GM19035 (cell line): ENCODE data around the gene RAB40B.

Experiments
- ATAC-seq: cut with Tn5 transposase; IDR thresholded peaks from one replicate; pipeline ENCODE4 v1.9.1; 2021; ENCODE audit not compliant: unreplicated experiment

RAB40B gene

DNA sequence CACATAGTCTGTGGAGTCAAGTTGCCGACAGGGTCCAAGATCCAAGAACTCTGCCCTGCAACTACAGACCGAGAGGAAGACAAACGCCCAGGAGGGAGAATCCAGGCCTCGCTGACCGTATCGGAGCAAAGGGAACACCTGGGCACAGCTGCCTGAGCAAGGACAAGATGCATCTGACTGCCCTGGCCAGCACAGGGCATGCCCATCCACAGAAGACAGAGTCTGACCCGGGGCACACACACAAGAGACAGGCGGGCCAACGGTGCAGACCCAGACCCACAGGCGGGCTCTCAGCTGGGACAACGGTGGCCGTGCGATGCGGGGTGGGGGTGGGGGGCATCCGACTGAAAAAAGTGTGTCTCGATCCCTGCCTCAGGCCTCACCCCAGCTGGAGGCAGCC, 6.2 kb downstream of the RAB40B start:
- ATAC-seq, result no peak

GRCh38 chr17:82691714-82692113, 6.8 kb downstream of the RAB40B start:
- ATAC-seq, result no peak

DNA sequence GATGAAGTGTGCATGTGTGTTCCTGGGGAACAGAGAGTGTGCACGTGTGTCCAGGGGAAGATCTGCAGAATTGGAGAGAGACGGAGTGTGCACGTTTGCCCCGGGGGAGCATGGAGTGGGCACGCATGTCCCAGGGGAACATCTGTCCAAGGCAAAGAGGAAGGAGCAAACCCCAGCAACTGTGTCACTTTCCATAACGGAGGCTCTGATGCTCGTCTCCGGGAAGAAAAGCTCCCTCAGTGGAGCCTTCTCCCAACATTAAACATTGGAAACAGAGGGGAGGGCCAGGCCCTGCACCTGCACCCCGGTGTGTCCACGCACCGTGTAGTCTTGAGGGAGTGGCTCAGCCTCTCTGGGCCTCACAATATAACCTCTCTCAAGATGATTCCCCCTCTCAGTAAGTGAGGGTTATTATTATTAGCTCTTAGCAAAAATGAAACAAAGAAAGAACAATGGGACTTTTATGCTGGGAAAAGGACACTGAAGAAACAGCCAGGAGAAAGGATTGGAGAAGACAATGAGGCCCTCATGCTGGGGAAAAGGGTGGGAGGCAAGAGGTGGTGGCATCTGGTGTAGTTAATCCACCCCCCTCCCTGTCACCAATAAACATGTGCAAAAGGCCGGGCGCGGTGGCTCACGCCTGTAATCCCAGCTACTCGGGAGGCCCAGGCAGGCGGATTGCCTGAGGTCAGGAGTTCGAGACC, 7.6 kb downstream of the RAB40B start:
- ATAC-seq, result no peak

- ATAC-seq, result no peak
These were observed 9.4 kb downstream of the RAB40B start for GRCh38 chr17:82689077-82689476.

- no peak for ATAC-seq
These were observed 10.6 kb downstream of the RAB40B start for GRCh38 chr17:82687871-82688270.

- no peak for ATAC-seq
These were observed 11.1 kb downstream of the RAB40B start for GRCh38 chr17:82687375-82687861.

- no peak for ATAC-seq
These were observed 11.9 kb downstream of the RAB40B start for GRCh38 chr17:82686366-82687324.

GRCh38 chr17:82685291-82685690, 13.2 kb downstream of the RAB40B start:
- no peak for ATAC-seq

DNA sequence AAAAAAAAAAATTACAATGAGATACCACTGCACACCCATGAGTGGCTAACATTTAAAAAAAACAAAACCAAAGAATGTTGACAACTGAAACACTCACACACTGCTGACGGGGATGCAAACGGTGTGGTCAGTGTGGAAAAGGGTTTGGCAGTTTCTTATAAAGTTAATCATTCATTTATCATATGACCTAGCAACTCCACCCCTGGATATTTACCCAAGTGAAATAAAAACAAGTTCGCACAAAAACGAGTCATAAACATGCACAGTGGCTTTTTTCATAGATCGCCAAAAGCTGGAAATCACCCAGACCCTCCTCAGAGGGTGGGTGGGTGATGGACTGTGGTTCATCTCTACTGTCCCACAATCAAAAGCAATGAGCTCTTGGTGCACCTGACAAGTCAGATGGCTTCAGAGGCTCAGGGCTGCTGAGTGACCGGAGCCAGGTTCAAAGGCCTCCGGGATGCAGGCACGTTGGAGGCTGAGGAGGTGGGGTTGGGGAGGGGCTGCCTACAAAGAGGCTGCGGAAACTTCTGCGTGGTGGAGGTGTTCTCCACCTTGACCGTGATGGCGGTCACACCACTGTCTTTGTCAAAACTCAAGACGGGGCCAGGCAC, 14.2 kb downstream of the RAB40B start:
- ATAC-seq, result no peak

DNA sequence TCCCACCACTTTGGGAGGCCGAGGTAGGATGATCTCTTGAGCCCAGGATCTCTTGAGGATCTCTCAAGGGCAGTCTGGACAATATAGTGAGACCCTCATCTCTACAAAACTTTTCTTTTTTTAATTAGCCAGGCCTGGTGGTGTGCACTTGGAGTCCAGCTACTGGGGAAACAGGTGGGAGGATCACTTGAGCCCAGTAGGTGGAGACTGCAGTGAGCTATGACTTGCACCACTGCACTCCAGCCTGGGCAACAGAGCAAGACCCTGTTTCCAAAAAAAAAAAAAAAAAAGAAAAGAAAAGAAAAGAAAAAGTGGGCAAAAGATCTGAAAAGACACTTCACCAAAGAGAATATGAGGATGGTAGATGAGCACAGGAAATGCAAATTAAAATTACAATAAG, 15.0 kb downstream of the RAB40B start:
- no peak for ATAC-seq

DNA sequence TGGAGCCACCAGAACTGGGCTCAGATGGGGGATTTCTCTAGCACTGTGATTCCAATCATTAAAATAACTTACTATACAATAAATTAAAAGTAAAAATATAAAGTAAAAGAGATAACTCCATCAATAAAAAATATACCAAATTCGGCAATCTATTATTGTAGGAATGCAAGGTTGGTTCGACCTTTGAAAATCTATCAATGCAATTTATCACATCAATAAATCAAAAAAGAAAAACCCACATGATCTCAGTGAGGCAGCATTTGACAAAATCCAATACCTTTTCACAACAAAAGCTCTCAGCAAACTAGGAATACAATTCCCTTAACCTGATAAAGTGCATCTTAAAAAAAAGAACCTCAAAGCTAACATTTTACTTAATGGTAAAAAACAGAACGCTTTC, 17.0 kb downstream of the RAB40B start:
- no peak for ATAC-seq

DNA sequence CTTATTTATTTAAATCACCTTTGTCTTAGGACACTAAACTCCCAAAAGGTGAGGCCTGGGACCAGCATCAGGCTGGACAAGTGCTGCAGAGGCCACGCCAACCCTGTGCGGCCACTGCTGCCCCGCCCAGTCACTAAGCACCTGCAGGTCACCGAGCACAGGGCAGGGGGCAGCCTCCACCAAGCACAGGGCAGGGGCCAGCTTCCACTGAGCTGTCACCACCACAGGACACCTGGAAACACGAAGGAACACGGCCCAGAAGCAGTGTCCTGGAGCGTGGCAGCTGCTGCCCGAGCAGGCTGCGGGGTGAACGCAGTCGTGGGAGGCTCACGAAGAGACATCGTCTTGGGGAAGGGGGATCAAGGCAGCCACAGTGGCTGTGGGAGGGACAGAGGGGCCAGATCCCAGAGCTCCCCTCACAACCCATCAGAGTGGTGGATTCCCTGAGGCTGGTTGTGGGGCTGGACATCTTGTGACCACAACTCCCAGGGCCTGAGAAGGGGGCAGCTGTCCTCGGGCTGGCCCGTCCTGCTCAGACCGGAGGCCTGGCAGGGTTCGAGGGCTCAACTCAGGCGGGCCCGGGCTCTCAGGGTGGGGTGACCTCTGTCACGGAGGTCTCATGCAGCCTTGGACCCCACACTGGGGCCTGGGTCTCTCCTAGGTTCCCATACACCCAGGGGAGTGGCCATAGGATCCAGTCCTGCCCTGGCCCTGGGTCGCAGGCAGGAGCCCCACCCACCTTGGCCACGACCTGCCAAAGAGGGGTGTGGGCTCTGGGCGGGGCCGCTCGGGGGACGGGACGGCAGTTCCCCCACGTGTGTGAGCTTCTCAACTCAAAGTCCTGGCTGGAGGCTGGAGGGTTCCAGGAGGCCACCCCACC, 18.7 kb downstream of the RAB40B start:
- ATAC-seq, result no peak

GRCh38 chr17:82678265-82678891, 20.1 kb downstream of the RAB40B start:
- no peak for ATAC-seq

GRCh38 chr17:82677353-82677925, 21.1 kb downstream of the RAB40B start:
- no peak for ATAC-seq

GRCh38 chr17:82675476-82676245, 22.8 kb downstream of the RAB40B start:
- no peak for ATAC-seq

GRCh38 chr17:82674656-82675475, 23.6 kb downstream of the RAB40B start:
- no peak for ATAC-seq

- no peak for ATAC-seq
These were observed 27.6 kb downstream of the RAB40B start for GRCh38 chr17:82670661-82671450.
